ENCODE results near the gene TUBGCP5. TPM values are rescaled to one million over a fixed set of nuclear protein-coding genes. Genes with fewer than 3 reads are reported as not detected.

Gene TUBGCP5
- total and polyA plus RNA-seq, 7 donors, result 3.0 to 32.3 (median 18.1) TPM

GRCh38 chr15:23075927-23076326 is 36.6 kb upstream of the TUBGCP5 start:
- WGBS, 2 donors, result 74 to 75% methylated on average over 4 of the region's 4 CpGs
- intact Hi-C loops (cut with DNase I), result no loop called here
- Histone ChIP-seq H3K36me3 (no peaks in the 10 kb centered on the region), H3K4me1 (no peaks in the 10 kb centered on the region), H3K27me3 (peaks cover 0 to 17% (median 0%) of the 10 kb centered on the region in 3 donors), H3K4me3 (no peak overlapping the region), H3K9me3 (no peaks in the 10 kb centered on the region), H3K27ac (no peak overlapping the region)
- DNase-seq, result no peak
- TF ChIP-seq POLR2AphosphoS5 (IDR thresholded peaks at IDR 0.05), result no peak
- TF ChIP-seq EP300 (IDR thresholded peaks at IDR 0.05), result no peak
- TF ChIP-seq POLR2A (IDR thresholded peaks at IDR 0.05), result no peak
- TF ChIP-seq, protein P1, sequence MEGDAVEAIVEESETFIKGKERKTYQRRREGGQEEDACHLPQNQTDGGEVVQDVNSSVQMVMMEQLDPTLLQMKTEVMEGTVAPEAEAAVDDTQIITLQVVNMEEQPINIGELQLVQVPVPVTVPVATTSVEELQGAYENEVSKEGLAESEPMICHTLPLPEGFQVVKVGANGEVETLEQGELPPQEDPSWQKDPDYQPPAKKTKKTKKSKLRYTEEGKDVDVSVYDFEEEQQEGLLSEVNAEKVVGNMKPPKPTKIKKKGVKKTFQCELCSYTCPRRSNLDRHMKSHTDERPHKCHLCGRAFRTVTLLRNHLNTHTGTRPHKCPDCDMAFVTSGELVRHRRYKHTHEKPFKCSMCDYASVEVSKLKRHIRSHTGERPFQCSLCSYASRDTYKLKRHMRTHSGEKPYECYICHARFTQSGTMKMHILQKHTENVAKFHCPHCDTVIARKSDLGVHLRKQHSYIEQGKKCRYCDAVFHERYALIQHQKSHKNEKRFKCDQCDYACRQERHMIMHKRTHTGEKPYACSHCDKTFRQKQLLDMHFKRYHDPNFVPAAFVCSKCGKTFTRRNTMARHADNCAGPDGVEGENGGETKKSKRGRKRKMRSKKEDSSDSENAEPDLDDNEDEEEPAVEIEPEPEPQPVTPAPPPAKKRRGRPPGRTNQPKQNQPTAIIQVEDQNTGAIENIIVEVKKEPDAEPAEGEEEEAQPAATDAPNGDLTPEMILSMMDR (IDR thresholded peaks at IDR 0.05), result no peak

DNA sequence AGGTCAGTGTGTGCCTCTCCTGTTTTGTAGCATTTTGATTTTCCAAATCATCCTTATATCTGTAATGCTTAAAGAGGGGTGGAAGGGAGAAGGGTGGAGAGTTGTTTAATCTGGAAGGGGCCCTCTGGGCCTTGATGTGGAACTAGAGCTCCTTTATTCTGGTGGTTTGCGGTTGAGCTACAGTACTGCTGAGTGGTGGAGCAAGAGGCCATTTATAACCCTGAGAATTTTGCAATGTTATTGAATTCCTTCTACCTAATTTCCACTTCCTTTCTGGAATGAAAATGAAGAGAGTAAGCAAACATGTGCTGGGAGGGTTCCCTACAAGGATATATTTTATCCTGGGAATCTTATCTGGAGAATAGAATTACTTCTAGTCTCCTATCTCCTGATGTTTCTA is 35.3 kb upstream of the TUBGCP5 start:
- TF ChIP-seq, protein P1 (IDR thresholded peaks at IDR 0.05), result no peak
- TF ChIP-seq POLR2A (IDR thresholded peaks at IDR 0.05) (no peak), POLR2AphosphoS5 (IDR thresholded peaks at IDR 0.05) (no peak), EP300 (IDR thresholded peaks at IDR 0.05) (no peak)
- Histone ChIP-seq H3K9me3 (no peaks in the 10 kb centered on the region), H3K36me3 (no peaks in the 10 kb centered on the region), H3K4me3 (no peak overlapping the region), H3K4me1 (no peaks in the 10 kb centered on the region), H3K27ac (no peak overlapping the region), H3K27me3 (peaks cover 0 to 21% (median 0%) of the 10 kb centered on the region in 3 donors)
- intact Hi-C loops (cut with DNase I), result no loop called here
- WGBS, 2 donors, result 69 to 75% methylated on average over 1 of the region's 1 CpG
- no peak for DNase-seq

DNA sequence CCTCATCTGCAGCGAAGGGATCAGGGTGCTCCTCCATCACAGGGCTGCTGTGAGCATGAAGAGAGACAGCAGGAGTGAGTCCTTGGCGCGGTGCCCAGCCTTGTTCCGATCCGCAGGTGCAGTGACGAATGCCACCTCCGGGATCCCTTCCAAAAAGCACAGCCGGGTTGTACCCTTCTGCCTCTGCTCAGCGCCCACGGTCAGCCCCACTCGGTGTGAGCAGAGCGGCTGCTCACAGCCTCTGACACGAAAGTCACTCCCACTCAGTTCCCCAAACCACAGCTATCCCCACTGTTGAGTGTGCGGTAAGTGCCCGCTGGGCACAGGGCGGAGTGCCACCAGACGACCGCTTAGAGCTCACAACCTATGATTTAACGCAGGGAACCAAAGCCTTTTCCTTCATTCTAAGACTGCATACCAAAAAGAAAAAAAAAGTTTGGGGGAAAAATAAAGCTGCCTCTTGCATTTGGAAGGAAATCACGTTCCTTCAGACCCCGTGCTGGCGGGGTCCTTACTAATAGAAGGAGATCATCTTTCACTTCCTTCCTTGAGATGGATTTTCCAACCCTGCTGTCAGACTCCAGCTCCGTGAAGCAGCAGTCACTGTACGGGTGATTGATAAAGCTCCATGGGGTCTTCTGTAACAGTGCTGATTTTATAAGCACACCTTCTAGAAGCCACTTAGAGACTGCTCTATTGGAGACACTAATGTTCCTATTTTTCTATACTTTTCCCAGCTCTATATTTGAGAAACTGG is 34.7 kb upstream of the TUBGCP5 start:
- H3K4me3 ChIP-seq, result no peak overlapping the region
- no peak for TF ChIP-seq POLR2A (IDR thresholded peaks at IDR 0.05)
- no peak for TF ChIP-seq POLR2AphosphoS5 (IDR thresholded peaks at IDR 0.05)
- TF ChIP-seq EP300 (IDR thresholded peaks at IDR 0.05), result no peak
- 33 to 74% methylated on average over 24 of the region's 24 CpGs for WGBS, 2 donors
- no peaks in the 10 kb centered on the region for H3K9me3 ChIP-seq
- no peak overlapping the region for H3K27ac ChIP-seq
- no peaks in the 10 kb centered on the region for H3K4me1 ChIP-seq
- H3K36me3 ChIP-seq, result no peaks in the 10 kb centered on the region
- DNase-seq, result no peak
- intact Hi-C loops (cut with DNase I), result no loop called here
- peaks cover 0 to 21% (median 0%) of the 10 kb centered on the region in 3 donors for H3K27me3 ChIP-seq

- intact Hi-C loops (cut with DNase I), result no loop called here
- Histone ChIP-seq H3K36me3 (no peaks in the 10 kb centered on the region), H3K9me3 (no peaks in the 10 kb centered on the region), H3K4me1 (no peaks in the 10 kb centered on the region), H3K27me3 (peaks cover 0 to 21% (median 0%) of the 10 kb centered on the region in 3 donors), H3K4me3 (no peak overlapping the region), H3K27ac (no peak overlapping the region)
- TF ChIP-seq POLR2AphosphoS5 (IDR thresholded peaks at IDR 0.05) (no peak), POLR2A (IDR thresholded peaks at IDR 0.05) (no peak), EP300 (IDR thresholded peaks at IDR 0.05) (no peak)
- TF ChIP-seq, protein P1 (IDR thresholded peaks at IDR 0.05), result no peak
- no peak for DNase-seq
- 86 to 93% methylated on average over 1 of the region's 1 CpG for WGBS, 2 donors
These were observed 33.3 kb upstream of the TUBGCP5 start for GRCh38 chr15:23072633-23073032.

DNA sequence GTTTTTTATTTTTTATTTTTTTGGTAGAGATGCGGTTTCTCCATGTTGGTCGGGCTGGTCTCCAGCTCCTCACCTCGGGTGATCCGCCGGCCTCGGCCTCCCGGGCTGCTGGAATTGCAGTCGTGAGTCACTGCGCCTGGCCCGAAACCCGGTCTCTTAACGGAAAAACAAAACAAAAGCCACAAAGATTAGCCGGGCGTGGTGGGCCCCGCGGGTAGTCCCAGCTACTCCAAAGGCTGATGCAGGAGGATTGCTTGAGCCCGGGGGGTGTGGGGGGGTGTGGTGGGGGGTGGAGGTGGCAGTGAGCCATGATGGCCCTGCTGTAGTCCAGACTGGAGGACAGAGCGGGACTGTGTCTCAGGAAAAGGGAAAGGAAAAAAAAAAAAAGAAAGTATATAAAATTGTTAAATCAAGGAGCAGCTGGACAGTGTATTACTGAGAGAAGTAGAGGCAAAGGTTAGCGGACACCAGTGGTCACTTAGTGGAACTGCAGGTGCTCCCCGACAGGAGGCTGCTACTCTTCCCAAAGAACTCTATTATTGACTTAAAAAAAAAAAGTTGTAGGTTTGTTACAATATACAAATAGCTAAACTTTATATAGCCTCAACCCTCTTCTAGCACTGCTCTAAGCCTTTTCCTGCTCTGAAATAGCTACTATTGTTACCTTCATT is 30.3 kb upstream of the TUBGCP5 start:
- DNase-seq, result no peak
- H3K4me3 ChIP-seq, result no peak overlapping the region
- 92 to 94% methylated on average over 20 of the region's 20 CpGs for WGBS, 2 donors
- H3K36me3 ChIP-seq, result no peaks in the 10 kb centered on the region
- no peaks in the 10 kb centered on the region for H3K4me1 ChIP-seq
- no peak overlapping the region for H3K27ac ChIP-seq
- peaks cover 0 to 21% (median 0%) of the 10 kb centered on the region in 3 donors for H3K27me3 ChIP-seq
- no peaks in the 10 kb centered on the region for H3K9me3 ChIP-seq
- intact Hi-C loops (cut with DNase I), result no loop called here
- TF ChIP-seq EP300 (IDR thresholded peaks at IDR 0.05), result no peak
- no peak for TF ChIP-seq POLR2AphosphoS5 (IDR thresholded peaks at IDR 0.05)
- no peak for TF ChIP-seq POLR2A (IDR thresholded peaks at IDR 0.05)
- TF ChIP-seq, protein P1 (IDR thresholded peaks at IDR 0.05), result no peak

All from sigmoid colon (tissue), 7 donors.